Common myeloid progenitor, CD34-positive (primary cell): ENCODE data around the gene SDR9C7.
"Not testable (repeated sequence)": the region's sequence is repeated elsewhere in the genome, so short reads cannot be mapped to it uniquely, and the experiment has no call there.

Source experiments
- CTCF ChIA-PET: fragments of 350-600 bp; sonication (Branson Sonifier 250); formaldehyde crosslinking; loops from one replicate; lab custom pipeline; 2021; ENCODE audit warnings: antibody characterized with exemption; lab: Charles Lee
- POLR2A ChIA-PET: fragments of 350-600 bp; sonication (Branson Sonifier 250); formaldehyde crosslinking; loops from one replicate; lab custom pipeline; 2021; ENCODE audit warnings: antibody characterized with exemption; lab: Charles Lee
- DNase-seq, 3 donors: peaks; one replicate each; pipeline versions ENCODE4 v3.0.0 to v3.0.0-alpha.2; 2013
- H3K27ac ChIP-seq, 2 experiments: 1 replicate in 1 of 2; 2 replicates in 1 of 2; pipeline ENCODE4 v1.7.0; 2013; ENCODE audit warnings: inconsistent platforms in 2 of 2, low read length in 2 of 2, mild to moderate bottlenecking in 2 of 2, low read depth in 1 of 2, moderate library complexity in 1 of 2; ENCODE audit not compliant: severe bottlenecking in 2 of 2, insufficient read depth in 1 of 2, poor library complexity in 1 of 2
- H3K27me3 ChIP-seq, 5 experiments: replicated peaks in 2 of 5; 1 replicate in 3 of 5; 2 replicates in 2 of 5; pipeline versions ENCODE4 v1.6.1 to v1.7.0; 2013; ENCODE audit warnings: low read length in 4 of 5, mild to moderate bottlenecking in 2 of 5, moderate library complexity in 2 of 5, inconsistent platforms in 1 of 5; ENCODE audit not compliant: insufficient read depth in 5 of 5, control insufficient read depth in 4 of 5
- H3K36me3 ChIP-seq, 4 experiments: 1 replicate in 2 of 4; 2 replicates in 2 of 4; pipeline versions ENCODE4 v1.6.1 to v1.7.0; 2013; ENCODE audit warnings: low read length in 3 of 4, control low read depth in 1 of 4, mild to moderate bottlenecking in 1 of 4; ENCODE audit not compliant: control insufficient read depth in 4 of 4, insufficient read depth in 4 of 4
- H3K4me1 ChIP-seq, 4 experiments: 1 replicate in 3 of 4; 2 replicates in 1 of 4; pipeline versions ENCODE4 v1.6.1 to v1.7.1; 2013; ENCODE audit warnings: low read length in 3 of 4, mild to moderate bottlenecking in 3 of 4, control low read depth in 1 of 4, inconsistent platforms in 1 of 4, moderate library complexity in 1 of 4; ENCODE audit not compliant: control insufficient read depth in 4 of 4, insufficient read depth in 4 of 4; ENCODE audit errors: control extremely low read depth in 1 of 4
- H3K4me3 ChIP-seq, 7 experiments: 1 replicate in 4 of 7; 2 replicates in 3 of 7; pipeline versions ENCODE4 v1.5.1 to v1.7.0; 2013; ENCODE audit warnings: mild to moderate bottlenecking in 7 of 7, low read length in 6 of 7, moderate library complexity in 6 of 7, inconsistent platforms in 2 of 7, low read depth in 2 of 7, control low read depth in 1 of 7; ENCODE audit not compliant: insufficient read depth in 4 of 7, control insufficient read depth in 1 of 7; ENCODE audit errors: extremely low read depth in 1 of 7
- H3K9me3 ChIP-seq, 5 experiments: 1 replicate in 4 of 5; 2 replicates in 1 of 5; pipeline versions ENCODE4 v1.6.1 to v1.7.1; 2013; ENCODE audit warnings: low read length in 4 of 5, mild to moderate bottlenecking in 2 of 5, inconsistent platforms in 1 of 5, low read depth in 1 of 5, moderate library complexity in 1 of 5; ENCODE audit not compliant: control insufficient read depth in 4 of 5, insufficient read depth in 2 of 5; ENCODE audit errors: control extremely low read depth in 1 of 5
- WGBS: methylation state at CpG from one replicate; pipeline ENCODE4 v1.1.5; 2013; ENCODE audit not compliant: insufficient coverage; 5-methylcytosine and 5-hydroxymethylcytosine counted together

Gene SDR9C7

DNA sequence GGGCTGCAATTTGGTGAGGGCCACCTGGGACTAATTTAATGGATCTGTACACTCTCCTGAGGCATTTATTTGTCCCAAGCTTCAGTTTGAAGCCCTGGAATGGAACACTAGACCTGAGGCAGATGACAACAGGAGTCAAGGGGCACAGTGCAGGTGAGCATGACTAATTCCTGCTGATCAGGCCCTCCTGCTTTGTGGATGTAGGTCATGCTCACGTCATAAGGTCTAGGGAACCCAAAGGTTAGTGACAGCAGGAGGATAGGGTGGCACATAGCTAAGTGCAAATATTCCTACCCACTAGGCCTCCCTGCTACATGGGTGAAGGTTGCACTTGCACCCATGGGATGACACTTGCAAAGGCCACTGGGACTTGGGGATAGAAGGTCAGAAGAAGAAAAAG is 30.8 kb downstream of the SDR9C7 start:
- DNase-seq: no peak
- no peaks in the 10 kb centered on the region for H3K27me3 ChIP-seq
- no peaks in the 10 kb centered on the region for H3K4me1 ChIP-seq
- no peak overlapping the region for H3K27ac ChIP-seq
- 88% methylated on average over 1 of the region's 1 CpG for WGBS
- H3K4me3 ChIP-seq: no peak overlapping the region
- no peaks in the 10 kb centered on the region for H3K36me3 ChIP-seq
- ChIA-PET CTCF (no interaction called here), POLR2A (no interaction called here)
- H3K9me3 ChIP-seq: peaks cover 4 to 35% (median 28%) of the 10 kb centered on the region in 5 experiments

DNA sequence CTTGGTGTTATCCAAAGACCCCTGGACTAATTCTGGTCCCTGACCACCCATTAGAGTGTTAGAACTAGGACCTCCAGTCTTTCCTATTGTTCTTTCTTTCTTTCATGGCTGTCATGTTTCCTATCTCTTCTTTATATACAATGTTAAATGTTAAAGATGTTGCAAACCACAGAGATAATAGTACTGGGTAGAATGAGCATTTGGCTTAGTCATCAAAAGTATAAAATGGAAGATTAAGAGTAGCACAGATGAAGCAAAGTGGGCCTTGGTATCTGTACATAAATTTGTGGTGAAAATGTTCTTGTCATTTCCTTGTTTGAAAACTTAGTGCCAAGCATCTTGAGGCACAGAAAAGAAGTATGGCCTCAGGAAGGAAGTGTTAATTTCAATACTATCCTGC is 32.9 kb downstream of the SDR9C7 start:
- H3K27ac ChIP-seq, DNase-seq, H3K4me3 ChIP-seq, CTCF ChIA-PET, H3K27me3 ChIP-seq, H3K4me1 ChIP-seq, POLR2A ChIA-PET, H3K36me3 ChIP-seq: not testable (repeated sequence)
- peaks cover 4 to 35% (median 27%) of the 10 kb centered on the region in 5 experiments for H3K9me3 ChIP-seq

DNA sequence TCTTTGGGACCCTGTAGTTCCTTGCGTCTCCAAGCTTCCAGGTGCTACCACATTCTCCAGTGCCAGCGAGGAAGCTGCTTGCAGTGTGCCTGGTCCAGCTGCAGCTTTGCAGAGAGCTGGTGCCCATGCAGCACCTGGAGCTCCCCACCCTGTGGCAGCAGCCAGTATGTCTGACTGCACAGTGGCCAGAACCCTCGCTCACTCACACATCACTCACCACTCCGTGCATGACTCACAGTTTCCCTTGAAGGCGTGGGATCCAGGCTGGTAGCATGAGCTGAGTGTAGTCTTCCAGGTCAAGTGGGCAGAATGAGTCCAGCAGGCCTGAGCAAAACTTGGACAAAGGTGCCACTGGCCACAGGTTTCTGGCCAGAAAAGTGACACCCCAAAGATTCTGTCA is 33.6 kb downstream of the SDR9C7 start:
- WGBS: 96% methylated on average over 5 of the region's 5 CpGs
- ChIA-PET CTCF (no interaction called here), POLR2A (no interaction called here)
- H3K27ac ChIP-seq: no peak overlapping the region
- H3K4me3 ChIP-seq: no peak overlapping the region
- H3K27me3 ChIP-seq: no peaks in the 10 kb centered on the region
- no peaks in the 10 kb centered on the region for H3K36me3 ChIP-seq
- no peaks in the 10 kb centered on the region for H3K4me1 ChIP-seq
- H3K9me3 ChIP-seq: peaks cover 4 to 35% (median 27%) of the 10 kb centered on the region in 5 experiments
- DNase-seq: no peak

DNA sequence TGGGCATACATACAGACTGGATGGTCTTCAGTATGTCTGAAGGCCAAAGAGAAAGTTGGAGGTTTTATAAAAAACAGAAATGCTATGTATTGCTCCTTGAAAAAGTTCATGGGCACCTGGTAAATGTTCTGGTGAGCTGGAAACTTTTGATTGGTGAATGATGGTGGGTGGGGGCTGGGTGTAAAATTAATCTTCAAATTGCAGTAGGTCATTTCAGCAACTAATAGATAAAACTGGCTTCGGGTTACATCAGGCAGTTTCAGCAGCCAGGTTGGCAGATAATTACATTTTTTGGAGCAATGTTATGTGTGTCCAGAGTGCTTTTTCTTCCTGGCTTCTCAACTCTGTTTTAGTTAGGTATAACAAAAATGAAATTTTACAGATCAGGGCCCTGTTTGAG is 35.3 kb downstream of the SDR9C7 start:
- no peaks in the 10 kb centered on the region for H3K27me3 ChIP-seq
- no peak overlapping the region for H3K27ac ChIP-seq
- no peak overlapping the region for H3K4me3 ChIP-seq
- POLR2A ChIA-PET: no interaction called here
- no peaks in the 10 kb centered on the region for H3K4me1 ChIP-seq
- no peaks in the 10 kb centered on the region for H3K36me3 ChIP-seq
- no peak for DNase-seq
- H3K9me3 ChIP-seq: peaks cover 4 to 35% (median 27%) of the 10 kb centered on the region in 5 experiments
- CTCF ChIA-PET: no interaction called here
- no CpG with 5 or more reads among the region's 1 CpG for WGBS

DNA sequence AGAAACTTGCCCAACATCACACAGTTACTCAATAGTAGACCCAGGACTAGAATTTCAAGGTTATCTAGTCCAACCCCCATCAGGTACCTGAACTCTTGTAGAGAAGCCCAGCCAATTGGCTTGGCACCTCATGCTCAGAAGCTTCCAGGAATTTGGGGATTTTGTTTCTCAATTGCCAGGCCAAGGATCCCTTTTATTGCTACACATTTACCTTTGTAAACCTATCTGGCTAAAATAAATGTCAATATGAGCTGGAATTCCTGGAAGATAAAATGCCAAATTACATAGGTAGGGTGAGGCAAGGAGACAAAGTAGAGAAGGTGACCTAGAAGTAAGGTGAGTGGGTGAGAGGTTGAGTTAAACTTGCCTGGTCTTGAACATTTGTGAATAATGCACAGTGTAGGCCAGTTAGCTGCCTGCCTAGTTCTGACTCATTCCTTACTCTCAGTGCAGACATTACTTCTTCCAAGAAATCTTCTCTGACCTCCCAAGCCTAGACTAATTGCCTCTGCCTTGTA is 36.3 kb downstream of the SDR9C7 start:
- Histone ChIP-seq H3K4me3 (no peak overlapping the region), H3K36me3 (no peaks in the 10 kb centered on the region), H3K4me1 (no peaks in the 10 kb centered on the region), H3K9me3 (peaks cover 0 to 27% (median 22%) of the 10 kb centered on the region in 5 experiments), H3K27me3 (no peaks in the 10 kb centered on the region), H3K27ac (no peak overlapping the region)
- DNase-seq: no peak
- ChIA-PET CTCF (no interaction called here), POLR2A (no interaction called here)

DNA sequence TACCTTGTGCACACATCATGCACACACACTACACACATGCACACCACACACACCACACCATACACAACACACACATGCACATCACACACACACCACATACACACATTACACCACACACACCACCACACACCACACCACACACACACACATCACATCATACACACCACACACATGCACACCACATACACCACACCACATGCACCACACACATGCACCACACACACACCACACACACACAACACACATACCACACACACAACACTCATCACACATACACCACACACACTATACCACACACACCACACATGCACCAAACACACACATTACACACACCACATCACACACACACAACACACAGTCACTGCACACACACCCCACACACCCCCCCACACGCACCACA is 38.1 kb downstream of the SDR9C7 start:
- Histone ChIP-seq H3K27ac (no peak overlapping the region), H3K4me3 (no peak overlapping the region), H3K9me3 (peaks cover 0 to 16% (median 12%) of the 10 kb centered on the region in 5 experiments), H3K36me3 (no peaks in the 10 kb centered on the region), H3K27me3 (no peaks in the 10 kb centered on the region), H3K4me1 (no peaks in the 10 kb centered on the region)
- WGBS: no CpG with 5 or more reads among the region's 1 CpG
- ChIA-PET POLR2A (no interaction called here), CTCF (no interaction called here)
- no peak for DNase-seq

DNA sequence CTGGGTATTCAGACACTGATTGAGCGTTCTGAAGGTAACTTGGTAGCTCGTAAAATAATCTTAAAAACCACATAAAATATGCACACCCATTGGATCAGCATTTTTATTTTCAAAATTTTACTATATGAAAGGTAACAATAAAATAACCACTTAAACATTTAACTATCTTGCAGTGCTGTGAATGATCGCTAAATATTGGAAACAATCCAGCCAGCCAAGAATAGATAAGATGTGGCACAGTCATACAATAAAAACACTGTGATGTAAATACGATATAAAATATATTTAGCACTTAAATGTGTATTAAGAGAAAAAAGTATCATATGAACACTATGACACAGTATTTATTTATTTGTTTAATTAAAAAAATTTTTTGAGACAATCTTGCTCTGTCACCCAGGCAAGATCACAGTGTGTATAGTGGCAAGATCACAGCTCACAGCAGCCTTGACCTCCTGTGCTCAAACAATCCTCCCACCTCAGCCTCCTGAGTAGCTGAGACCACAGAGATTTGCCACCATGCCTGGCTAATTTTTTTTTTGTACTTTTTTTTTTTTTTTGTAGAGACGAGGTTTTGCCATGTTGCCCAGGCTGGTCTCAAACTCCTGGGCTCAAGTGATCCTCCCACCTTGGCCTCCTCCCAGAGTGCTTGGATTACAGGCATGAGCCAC is 39.4 kb downstream of the SDR9C7 start:
- Histone ChIP-seq H3K27ac (no peak overlapping the region), H3K9me3 (peaks cover 0 to 3% (median under 1%) of the 10 kb centered on the region in 5 experiments), H3K4me3 (no peak overlapping the region), H3K4me1 (no peaks in the 10 kb centered on the region), H3K36me3 (no peaks in the 10 kb centered on the region), H3K27me3 (no peaks in the 10 kb centered on the region)
- POLR2A ChIA-PET: no interaction called here
- DNase-seq: no peak
- CTCF ChIA-PET: no interaction called here
- no CpG with 5 or more reads among the region's 5 CpGs for WGBS
